HEK293 (cell line): Measurements from ENCODE around the gene B3GNT9.

Experiments
- CTCF ChIA-PET: fragments of 350-600 bp; formaldehyde crosslinking; extraction: SDS; loops from one replicate; lab custom pipeline; 2021; ENCODE audit warnings: antibody characterized with exemption; lab: Yijun Ruan, JAX
- POLR2A ChIA-PET: fragments of 300-600 bp; formaldehyde crosslinking; extraction: SDS; loops from one replicate; lab custom pipeline; 2020; ENCODE audit warnings: antibody characterized with exemption, inconsistent platforms; lab: Yijun Ruan, JAX
- H3K27ac ChIP-seq: fragments of 200-500 bp; sonication (Bioruptor generic); 2 replicates; pipeline ENCODE4 v1.5.1; 2014; ENCODE audit warnings: low read depth, low read length, control low read depth, inconsistent platforms; ENCODE audit errors: extremely low read depth
- H3K36me3 ChIP-seq, 2 experiments: fragments of 200-500 bp in 1 of 2; sonication (Bioruptor generic) in 1 of 2; 1 replicate in 1 of 2; 2 replicates in 1 of 2; pipeline ENCODE4 v1.5.1; 2014 to 2017; ENCODE audit warnings: inconsistent platforms in 2 of 2, low read length in 2 of 2; ENCODE audit not compliant: control insufficient read depth in 2 of 2, insufficient read depth in 1 of 2
- H3K4me1 ChIP-seq: fragments of 200-500 bp; sonication (Bioruptor generic); 2 replicates; pipeline ENCODE4 v1.5.1; 2014; ENCODE audit warnings: mild to moderate bottlenecking, low read length, inconsistent platforms; ENCODE audit not compliant: control insufficient read depth, insufficient read depth
- H3K4me3 ChIP-seq: 2 replicates; pipeline ENCODE4 v1.5.1; 2011; ENCODE audit warnings: low read depth, mild to moderate bottlenecking, control low read depth, low read length, moderate library complexity
- H3K9me3 ChIP-seq: fragments of 200-500 bp; sonication (Bioruptor generic); 2 replicates; pipeline ENCODE4 v1.5.1; 2014; ENCODE audit warnings: low read depth, low read length, inconsistent platforms; ENCODE audit not compliant: control insufficient read depth, insufficient read depth
- KLF9 ChIP-seq: fragments of 450-650 bp; formaldehyde crosslinking; IDR thresholded peaks from 2 replicates; pipeline ENCODE4 v1.5.1; 2016; ENCODE audit warnings: missing biosample characterization, missing genetic modification characterization, low read depth
- MYNN ChIP-seq: fragments of 450-650 bp; formaldehyde crosslinking; IDR thresholded peaks from 2 replicates; pipeline ENCODE4 v1.5.1; 2016; ENCODE audit warnings: missing biosample characterization, missing genetic modification characterization, borderline replicate concordance
- MZF1 ChIP-seq: fragments of 450-650 bp; formaldehyde crosslinking; IDR thresholded peaks from 2 replicates; pipeline ENCODE4 v1.5.1; 2017; ENCODE audit warnings: missing biosample characterization, missing genetic modification characterization, borderline replicate concordance
- OSR2 ChIP-seq: fragments of 450-650 bp; formaldehyde crosslinking; IDR thresholded peaks from 2 replicates; pipeline ENCODE4 v1.5.1; 2016; ENCODE audit warnings: missing biosample characterization, missing genetic modification characterization
- SALL2 ChIP-seq: fragments of 450-650 bp; formaldehyde crosslinking; IDR thresholded peaks from 2 replicates; pipeline ENCODE4 v1.5.0; 2017; ENCODE audit warnings: missing biosample characterization, mild to moderate bottlenecking, missing genetic modification characterization, borderline replicate concordance
- SCRT2 ChIP-seq: fragments of 450-650 bp; formaldehyde crosslinking; IDR thresholded peaks from 2 replicates; pipeline ENCODE4 v1.5.1; 2016; ENCODE audit warnings: missing biosample characterization, missing genetic modification characterization
- SP2 ChIP-seq: fragments of 450-650 bp; formaldehyde crosslinking; IDR thresholded peaks from 2 replicates; pipeline ENCODE4 v1.5.1; 2016; ENCODE audit warnings: missing biosample characterization, missing genetic modification characterization
- SP7 ChIP-seq: fragments of 450-650 bp; formaldehyde crosslinking; IDR thresholded peaks from 2 replicates; pipeline ENCODE4 v1.5.1; 2016; ENCODE audit warnings: missing biosample characterization, missing genetic modification characterization
- ZBTB48 ChIP-seq: fragments of 450-650 bp; formaldehyde crosslinking; IDR thresholded peaks from 2 replicates; pipeline ENCODE4 v1.5.1; 2016; ENCODE audit warnings: missing biosample characterization, missing genetic modification characterization
- ZFHX2 ChIP-seq: fragments of 450-650 bp; formaldehyde crosslinking; conservative IDR thresholded peaks from 2 replicates; pipeline ENCODE4 v1.5.1; 2016; ENCODE audit warnings: missing biosample characterization, missing genetic modification characterization
- ZFP69B ChIP-seq: fragments of 450-650 bp; formaldehyde crosslinking; IDR thresholded peaks from 2 replicates; pipeline ENCODE4 v1.5.1; 2016; ENCODE audit warnings: missing biosample characterization, missing genetic modification characterization
- ZNF2 ChIP-seq: fragments of 450-650 bp; formaldehyde crosslinking; IDR thresholded peaks from 2 replicates; pipeline ENCODE4 v1.5.1; 2016; ENCODE audit warnings: missing biosample characterization, missing genetic modification characterization
- ZNF211 ChIP-seq: fragments of 450-650 bp; formaldehyde crosslinking; IDR thresholded peaks from 2 replicates; pipeline ENCODE4 v1.5.1; 2016; ENCODE audit warnings: low read depth, missing biosample characterization, missing genetic modification characterization
- ZNF292 ChIP-seq: fragments of 450-650 bp; formaldehyde crosslinking; IDR thresholded peaks from 2 replicates; pipeline ENCODE4 v1.5.1; 2016; ENCODE audit warnings: low read depth, missing biosample characterization, missing genetic modification characterization, borderline replicate concordance
- ZNF354C ChIP-seq: fragments of 450-650 bp; formaldehyde crosslinking; IDR thresholded peaks from 2 replicates; pipeline ENCODE4 v1.5.1; 2016; ENCODE audit warnings: missing biosample characterization, missing genetic modification characterization, low read depth, borderline replicate concordance
- ZNF48 ChIP-seq: fragments of 450-650 bp; formaldehyde crosslinking; IDR thresholded peaks from 2 replicates; pipeline ENCODE4 v1.5.1; 2016; ENCODE audit warnings: missing biosample characterization, missing genetic modification characterization
- ZNF501 ChIP-seq: fragments of 450-650 bp; formaldehyde crosslinking; IDR thresholded peaks from 2 replicates; pipeline ENCODE4 v1.5.1; 2016; ENCODE audit warnings: missing biosample characterization, missing genetic modification characterization
- ZNF529 ChIP-seq: fragments of 450-650 bp; formaldehyde crosslinking; IDR thresholded peaks from 2 replicates; pipeline ENCODE4 v1.5.1; 2017; ENCODE audit warnings: missing genetic modification characterization, missing biosample characterization; ENCODE audit not compliant: insufficient replicate concordance
- ZNF530 ChIP-seq: fragments of 450-650 bp; formaldehyde crosslinking; IDR thresholded peaks from 2 replicates; pipeline ENCODE4 v1.5.1; 2016; ENCODE audit warnings: low read depth, missing biosample characterization, missing genetic modification characterization
- ZNF561 ChIP-seq: fragments of 450-650 bp; IDR thresholded peaks from 2 replicates; pipeline ENCODE4 v1.5.1; 2018; ENCODE audit warnings: missing biosample characterization, missing genetic modification characterization, borderline replicate concordance
- ZNF600 ChIP-seq: fragments of 450-650 bp; formaldehyde crosslinking; IDR thresholded peaks from 2 replicates; pipeline ENCODE4 v1.5.1; 2016; ENCODE audit warnings: missing biosample characterization, missing genetic modification characterization
- ZNF610 ChIP-seq: fragments of 450-650 bp; formaldehyde crosslinking; IDR thresholded peaks from 2 replicates; pipeline ENCODE4 v1.5.1; 2016; ENCODE audit warnings: missing biosample characterization, missing genetic modification characterization, borderline replicate concordance
- ZNF621 ChIP-seq: fragments of 450-650 bp; formaldehyde crosslinking; IDR thresholded peaks from 2 replicates; pipeline ENCODE4 v1.5.1; 2017; ENCODE audit warnings: missing biosample characterization, missing genetic modification characterization
- ZNF747 ChIP-seq: fragments of 450-650 bp; formaldehyde crosslinking; IDR thresholded peaks from 2 replicates; pipeline ENCODE4 v1.5.1; 2016; ENCODE audit warnings: missing biosample characterization, missing genetic modification characterization
- ZNF776 ChIP-seq: fragments of 450-650 bp; formaldehyde crosslinking; IDR thresholded peaks from 2 replicates; pipeline ENCODE4 v1.5.0; 2017; ENCODE audit warnings: missing biosample characterization, missing genetic modification characterization, borderline replicate concordance
- ZNF785 ChIP-seq: fragments of 450-650 bp; formaldehyde crosslinking; IDR thresholded peaks from 2 replicates; pipeline ENCODE4 v1.5.1; 2016; ENCODE audit warnings: missing biosample characterization, missing genetic modification characterization
- TF ChIP-seq, protein P1 (sequence below): sonication (generic); formaldehyde crosslinking; IDR thresholded peaks from 2 replicates; pipeline ENCODE4 v1.8.1; 2022; ENCODE audit warnings: mild to moderate bottlenecking, moderate library complexity, missing genetic modification reagents
- TF ChIP-seq, protein P2 (sequence below): fragments of 450-650 bp; formaldehyde crosslinking; IDR thresholded peaks from 2 replicates; pipeline ENCODE4 v1.5.1; 2017; ENCODE audit warnings: missing biosample characterization, missing genetic modification characterization
- TF ChIP-seq, protein P3 (sequence below): fragments of 450-650 bp; formaldehyde crosslinking; IDR thresholded peaks from 2 replicates; pipeline ENCODE4 v1.5.1; 2016; ENCODE audit warnings: missing biosample characterization, missing genetic modification characterization
- TF ChIP-seq, protein P4 (sequence below): fragments of 450-650 bp; formaldehyde crosslinking; IDR thresholded peaks from 2 replicates; pipeline ENCODE4 v1.5.1; 2016; ENCODE audit warnings: missing biosample characterization, missing genetic modification characterization
- TF ChIP-seq, protein P5 (sequence below): fragments of 450-650 bp; formaldehyde crosslinking; optimal IDR thresholded peaks from 2 replicates; pipeline ENCODE3; 2016; ENCODE audit warnings: missing biosample characterization, mild to moderate bottlenecking, missing genetic modification characterization

Gene B3GNT9

DNA sequence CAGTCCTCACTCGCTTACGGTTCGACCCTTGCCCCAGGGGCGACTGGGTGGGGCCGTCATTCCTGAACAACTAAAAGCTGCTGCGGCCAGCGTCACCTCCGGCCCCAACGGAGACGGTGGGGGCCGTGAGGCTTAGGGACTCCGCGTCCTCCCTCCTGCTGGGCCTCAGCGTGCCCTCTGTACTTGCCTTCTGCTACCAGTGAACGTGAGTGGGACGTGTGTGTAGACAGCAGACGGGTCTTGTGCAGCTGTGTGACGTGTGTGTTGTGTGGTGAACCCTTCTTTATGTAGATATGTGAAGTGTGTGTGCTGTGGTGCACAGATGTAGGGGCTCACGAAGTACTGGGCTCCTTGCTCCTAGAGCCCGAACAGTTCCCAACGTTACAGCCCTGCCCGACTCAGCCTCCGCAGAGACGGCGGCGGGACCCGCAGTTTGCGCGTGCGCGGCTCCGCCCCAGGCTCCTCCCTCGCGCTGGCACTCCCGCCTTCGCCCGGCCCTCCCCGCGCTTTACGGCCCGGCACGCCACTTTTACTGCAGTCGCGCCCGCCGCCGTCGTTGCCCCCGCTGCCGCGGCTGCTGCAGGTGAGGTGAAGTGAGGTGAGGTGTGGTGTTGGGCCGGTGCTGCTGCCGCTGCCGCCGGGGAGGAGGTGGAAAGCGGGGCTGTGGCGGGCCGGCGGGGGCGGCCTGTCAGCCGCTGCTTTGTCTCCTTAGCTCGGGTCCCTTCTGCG, 41.2 kb downstream of the B3GNT9 start, which contains the start of gene PHAF1:
Gene PHAF1, plus strand, starts transcription at position 535 of the 729 bp plus-strand sequence. CDS start 235 bp downstream, outside the sequence.
- Histone ChIP-seq H3K9me3 (no peaks in the 10 kb centered on the region), H3K4me1 (peaks cover 3% of the 10 kb centered on the region; the same call in 1 of the 2 replicates), H3K27ac (peak within 1 kb of the TSS; percentile 38; the same call in 1 of the 2 replicates), H3K4me3 (peak within 1 kb of the TSS; percentile 50), H3K36me3 (peaks cover 0 to 22% of the 10 kb centered on the region in 2 experiments; a peak in 2 of 3 replicates)
- ChIA-PET CTCF (interaction anchor here (0.5 to 1.9 kb wide), 3 partner anchors 11 to 316 kb away, joined by 3 to 9 read pairs (median 3); no protein-coding TSS in a partner anchor), POLR2A (interaction anchor here (1.2 kb wide), 1 partner anchor 92 kb away, joined by 3 read pairs; no protein-coding TSS in a partner anchor)
- TF ChIP-seq MYNN, result no peak
- TF ChIP-seq ZNF292 (tag by site-specific recombination), result no peak
- TF ChIP-seq ZNF561 (tag by site-specific recombination), result peak; percentile 37; the same call in 1 of the 2 replicates
- TF ChIP-seq ZNF48 (tag by site-specific recombination), result no peak
- TF ChIP-seq, protein P1, sequence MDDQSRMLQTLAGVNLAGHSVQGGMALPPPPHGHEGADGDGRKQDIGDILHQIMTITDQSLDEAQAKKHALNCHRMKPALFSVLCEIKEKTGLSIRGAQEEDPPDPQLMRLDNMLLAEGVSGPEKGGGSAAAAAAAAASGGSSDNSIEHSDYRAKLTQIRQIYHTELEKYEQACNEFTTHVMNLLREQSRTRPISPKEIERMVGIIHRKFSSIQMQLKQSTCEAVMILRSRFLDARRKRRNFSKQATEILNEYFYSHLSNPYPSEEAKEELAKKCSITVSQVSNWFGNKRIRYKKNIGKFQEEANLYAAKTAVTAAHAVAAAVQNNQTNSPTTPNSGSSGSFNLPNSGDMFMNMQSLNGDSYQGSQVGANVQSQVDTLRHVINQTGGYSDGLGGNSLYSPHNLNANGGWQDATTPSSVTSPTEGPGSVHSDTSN (CRISPR knock-in tag), result peak; percentile 73; the same call in 1 of the 2 replicates
- TF ChIP-seq, protein P2, sequence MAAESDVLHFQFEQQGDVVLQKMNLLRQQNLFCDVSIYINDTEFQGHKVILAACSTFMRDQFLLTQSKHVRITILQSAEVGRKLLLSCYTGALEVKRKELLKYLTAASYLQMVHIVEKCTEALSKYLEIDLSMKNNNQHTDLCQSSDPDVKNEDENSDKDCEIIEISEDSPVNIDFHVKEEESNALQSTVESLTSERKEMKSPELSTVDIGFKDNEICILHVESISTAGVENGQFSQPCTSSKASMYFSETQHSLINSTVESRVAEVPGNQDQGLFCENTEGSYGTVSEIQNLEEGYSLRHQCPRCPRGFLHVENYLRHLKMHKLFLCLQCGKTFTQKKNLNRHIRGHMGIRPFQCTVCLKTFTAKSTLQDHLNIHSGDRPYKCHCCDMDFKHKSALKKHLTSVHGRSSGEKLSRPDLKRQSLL (tag by site-specific recombination), result peak; percentile 40; the same call in 1 of the 2 replicates
- TF ChIP-seq MZF1, result no peak
- TF ChIP-seq ZNF501 (tag by site-specific recombination), result 0 out of 2 replicates have a peak, but pooled peaks have one; percentile 57
- TF ChIP-seq ZNF785 (tag by site-specific recombination), result no peak
- TF ChIP-seq, protein P3, sequence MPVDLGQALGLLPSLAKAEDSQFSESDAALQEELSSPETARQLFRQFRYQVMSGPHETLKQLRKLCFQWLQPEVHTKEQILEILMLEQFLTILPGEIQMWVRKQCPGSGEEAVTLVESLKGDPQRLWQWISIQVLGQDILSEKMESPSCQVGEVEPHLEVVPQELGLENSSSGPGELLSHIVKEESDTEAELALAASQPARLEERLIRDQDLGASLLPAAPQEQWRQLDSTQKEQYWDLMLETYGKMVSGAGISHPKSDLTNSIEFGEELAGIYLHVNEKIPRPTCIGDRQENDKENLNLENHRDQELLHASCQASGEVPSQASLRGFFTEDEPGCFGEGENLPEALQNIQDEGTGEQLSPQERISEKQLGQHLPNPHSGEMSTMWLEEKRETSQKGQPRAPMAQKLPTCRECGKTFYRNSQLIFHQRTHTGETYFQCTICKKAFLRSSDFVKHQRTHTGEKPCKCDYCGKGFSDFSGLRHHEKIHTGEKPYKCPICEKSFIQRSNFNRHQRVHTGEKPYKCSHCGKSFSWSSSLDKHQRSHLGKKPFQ, result no peak
- no peak for TF ChIP-seq OSR2 (tag by site-specific recombination)
- TF ChIP-seq ZNF529 (tag by site-specific recombination), result no peak
- no peak for TF ChIP-seq ZNF354C (tag by site-specific recombination)
- 0 out of 2 replicates have a peak, but pooled peaks have one; percentile 22 for TF ChIP-seq SCRT2 (tag by site-specific recombination)
- peak; percentile 56 for TF ChIP-seq SP2 (tag by site-specific recombination)
- TF ChIP-seq ZNF621 (tag by site-specific recombination), result no peak
- no peak for TF ChIP-seq ZNF747 (tag by site-specific recombination)
- peak; percentile 70 for TF ChIP-seq ZNF2 (tag by site-specific recombination)
- peak; percentile 36; the same call in 1 of the 2 replicates for TF ChIP-seq ZFHX2 (tag by site-specific recombination)
- no peak for TF ChIP-seq ZNF776 (tag by site-specific recombination)
- TF ChIP-seq ZNF530, result no peak
- TF ChIP-seq, protein P4, sequence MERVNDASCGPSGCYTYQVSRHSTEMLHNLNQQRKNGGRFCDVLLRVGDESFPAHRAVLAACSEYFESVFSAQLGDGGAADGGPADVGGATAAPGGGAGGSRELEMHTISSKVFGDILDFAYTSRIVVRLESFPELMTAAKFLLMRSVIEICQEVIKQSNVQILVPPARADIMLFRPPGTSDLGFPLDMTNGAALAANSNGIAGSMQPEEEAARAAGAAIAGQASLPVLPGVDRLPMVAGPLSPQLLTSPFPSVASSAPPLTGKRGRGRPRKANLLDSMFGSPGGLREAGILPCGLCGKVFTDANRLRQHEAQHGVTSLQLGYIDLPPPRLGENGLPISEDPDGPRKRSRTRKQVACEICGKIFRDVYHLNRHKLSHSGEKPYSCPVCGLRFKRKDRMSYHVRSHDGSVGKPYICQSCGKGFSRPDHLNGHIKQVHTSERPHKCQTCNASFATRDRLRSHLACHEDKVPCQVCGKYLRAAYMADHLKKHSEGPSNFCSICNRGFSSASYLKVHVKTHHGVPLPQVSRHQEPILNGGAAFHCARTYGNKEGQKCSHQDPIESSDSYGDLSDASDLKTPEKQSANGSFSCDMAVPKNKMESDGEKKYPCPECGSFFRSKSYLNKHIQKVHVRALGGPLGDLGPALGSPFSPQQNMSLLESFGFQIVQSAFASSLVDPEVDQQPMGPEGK, result peak; percentile 67
- no peak for TF ChIP-seq ZNF211 (tag by site-specific recombination)
- 0 out of 2 replicates have a peak, but pooled peaks have one; percentile 16 for TF ChIP-seq ZNF610 (tag by site-specific recombination)
- peak; percentile 78; the same call in 1 of the 2 replicates for TF ChIP-seq SP7 (tag by site-specific recombination)
- no peak for TF ChIP-seq ZFP69B (tag by site-specific recombination)
- TF ChIP-seq KLF9 (tag by site-specific recombination), result peak; percentile 14; the same call in 1 of the 2 replicates
- no peak for TF ChIP-seq SALL2 (tag by site-specific recombination)
- TF ChIP-seq, protein P5, sequence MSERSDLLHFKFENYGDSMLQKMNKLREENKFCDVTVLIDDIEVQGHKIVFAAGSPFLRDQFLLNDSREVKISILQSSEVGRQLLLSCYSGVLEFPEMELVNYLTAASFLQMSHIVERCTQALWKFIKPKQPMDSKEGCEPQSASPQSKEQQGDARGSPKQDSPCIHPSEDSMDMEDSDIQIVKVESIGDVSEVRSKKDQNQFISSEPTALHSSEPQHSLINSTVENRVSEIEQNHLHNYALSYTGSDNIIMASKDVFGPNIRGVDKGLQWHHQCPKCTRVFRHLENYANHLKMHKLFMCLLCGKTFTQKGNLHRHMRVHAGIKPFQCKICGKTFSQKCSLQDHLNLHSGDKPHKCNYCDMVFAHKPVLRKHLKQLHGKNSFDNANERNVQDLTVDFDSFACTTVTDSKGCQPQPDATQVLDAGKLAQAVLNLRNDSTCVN (tag by site-specific recombination), result peak; percentile 83
- peak; percentile 91 for TF ChIP-seq ZNF600
- peak; percentile 97 for TF ChIP-seq ZBTB48
